ENCODE data around the gene CNOT4. TPM values are rescaled to one million over a fixed set of nuclear protein-coding genes. Genes with fewer than 3 reads are reported as not detected.
A peak's percentile ranks its signal among the peaks of the same experiment; 100 is the strongest.

The CNOT4 gene
- total RNA-seq, 1 experiment from 2014 or later: 22.0 TPM

DNA sequence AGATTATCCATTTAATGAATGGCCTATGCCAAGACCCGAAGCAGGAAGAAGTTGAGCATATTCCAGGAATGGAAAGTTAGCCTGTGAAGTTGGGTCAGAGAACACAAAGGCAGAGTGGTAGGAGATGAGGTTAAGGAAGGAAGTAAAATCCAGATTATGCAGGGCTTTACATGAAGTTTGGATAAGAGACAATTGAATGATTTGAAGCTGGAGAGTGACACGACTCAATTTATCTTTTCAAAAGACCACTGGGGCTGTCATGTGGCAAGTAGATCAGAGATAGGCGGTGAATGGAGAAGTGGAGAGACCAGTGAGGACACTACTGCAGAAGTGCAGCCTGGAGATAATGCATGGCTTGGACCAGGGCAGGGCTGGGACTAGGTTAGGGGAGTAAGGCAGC lies 7.2 kb upstream of the CNOT4 start:
- Mint-ChIP-seq H3K27me3 (ENCODE audit: insufficient read depth, unreplicated experiment) (no peaks in the 10 kb centered on the region), H3K4me3 (ENCODE audit: unreplicated experiment) (no peak overlapping the region), H3K36me3 (ENCODE audit: insufficient read depth, unreplicated experiment) (no peaks in the 10 kb centered on the region), H3K9me3 (ENCODE audit: unreplicated experiment) (no peaks in the 10 kb centered on the region), H3K4me1 (ENCODE audit: low read depth, unreplicated experiment) (peaks cover 5% of the 10 kb centered on the region), H3K27ac (ENCODE audit: unreplicated experiment) (no peak overlapping the region)
- DNase-seq: no peak
- Histone ChIP-seq H3K27me3 (replicated peaks; ENCODE audit: control insufficient read depth, insufficient read depth, low read length) (no peaks in the 10 kb centered on the region), H3K36me3 (ENCODE audit: control insufficient read depth, insufficient read depth, low read length) (no peaks in the 10 kb centered on the region), H3K9me3 (no peaks in the 10 kb centered on the region), H3K4me1 (peaks cover 22% of the 10 kb centered on the region), H3K4me3 (ENCODE audit: low read depth, low read length) (no peak overlapping the region)
- TF ChIP-seq, protein P1, sequence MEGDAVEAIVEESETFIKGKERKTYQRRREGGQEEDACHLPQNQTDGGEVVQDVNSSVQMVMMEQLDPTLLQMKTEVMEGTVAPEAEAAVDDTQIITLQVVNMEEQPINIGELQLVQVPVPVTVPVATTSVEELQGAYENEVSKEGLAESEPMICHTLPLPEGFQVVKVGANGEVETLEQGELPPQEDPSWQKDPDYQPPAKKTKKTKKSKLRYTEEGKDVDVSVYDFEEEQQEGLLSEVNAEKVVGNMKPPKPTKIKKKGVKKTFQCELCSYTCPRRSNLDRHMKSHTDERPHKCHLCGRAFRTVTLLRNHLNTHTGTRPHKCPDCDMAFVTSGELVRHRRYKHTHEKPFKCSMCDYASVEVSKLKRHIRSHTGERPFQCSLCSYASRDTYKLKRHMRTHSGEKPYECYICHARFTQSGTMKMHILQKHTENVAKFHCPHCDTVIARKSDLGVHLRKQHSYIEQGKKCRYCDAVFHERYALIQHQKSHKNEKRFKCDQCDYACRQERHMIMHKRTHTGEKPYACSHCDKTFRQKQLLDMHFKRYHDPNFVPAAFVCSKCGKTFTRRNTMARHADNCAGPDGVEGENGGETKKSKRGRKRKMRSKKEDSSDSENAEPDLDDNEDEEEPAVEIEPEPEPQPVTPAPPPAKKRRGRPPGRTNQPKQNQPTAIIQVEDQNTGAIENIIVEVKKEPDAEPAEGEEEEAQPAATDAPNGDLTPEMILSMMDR (IDR thresholded peaks at IDR 0.05; ENCODE audit: insufficient read depth in 1 of 2, low read depth in 1 of 2, low read length in 1 of 2, severe bottlenecking in 1 of 2, unreplicated experiment in 1 of 2): no peak
- BruUV-seq (replicated peaks): no TSS peak
- ChIA-PET CTCF (no interaction called here), POLR2A (no interaction called here)
- intact Hi-C loops (cut with micrococcal nuclease; ENCODE audit: unreplicated experiment): no loop called here

- Mint-ChIP-seq H3K4me3 (ENCODE audit: unreplicated experiment) (no peak overlapping the region), H3K4me1 (ENCODE audit: low read depth, unreplicated experiment) (no peaks in the 10 kb centered on the region), H3K9me3 (ENCODE audit: unreplicated experiment) (no peaks in the 10 kb centered on the region), H3K27ac (ENCODE audit: unreplicated experiment) (no peak overlapping the region), H3K27me3 (ENCODE audit: insufficient read depth, unreplicated experiment) (no peaks in the 10 kb centered on the region), H3K36me3 (ENCODE audit: insufficient read depth, unreplicated experiment) (no peaks in the 10 kb centered on the region)
- Histone ChIP-seq H3K36me3 (ENCODE audit: control insufficient read depth, insufficient read depth, low read length) (no peaks in the 10 kb centered on the region), H3K9me3 (no peaks in the 10 kb centered on the region), H3K4me3 (ENCODE audit: low read depth, low read length) (no peak overlapping the region), H3K27me3 (replicated peaks; ENCODE audit: control insufficient read depth, insufficient read depth, low read length) (no peaks in the 10 kb centered on the region), H3K4me1 (peaks cover 7% of the 10 kb centered on the region)
- intact Hi-C loops (cut with micrococcal nuclease; ENCODE audit: unreplicated experiment): loop anchor here (5.0 kb wide), 2 partner anchors 82 to 147 kb away; partner anchors contain the start of gene STMP1
- ChIA-PET POLR2A (no interaction called here), CTCF (no interaction called here)
- DNase-seq: no peak
- no TSS peak for BruUV-seq (replicated peaks)
- TF ChIP-seq, protein P1 (IDR thresholded peaks at IDR 0.05; ENCODE audit: insufficient read depth in 1 of 2, low read depth in 1 of 2, low read length in 1 of 2, severe bottlenecking in 1 of 2, unreplicated experiment in 1 of 2): no peak
Observed at GRCh38 chr7:135514856-135515255, 5.0 kb upstream of the CNOT4 start.

- Mint-ChIP-seq H3K4me1 (ENCODE audit: low read depth, unreplicated experiment) (no peaks in the 10 kb centered on the region), H3K27ac (ENCODE audit: unreplicated experiment) (no peak overlapping the region), H3K36me3 (ENCODE audit: insufficient read depth, unreplicated experiment) (no peaks in the 10 kb centered on the region), H3K9me3 (ENCODE audit: unreplicated experiment) (no peaks in the 10 kb centered on the region), H3K27me3 (ENCODE audit: insufficient read depth, unreplicated experiment) (no peaks in the 10 kb centered on the region), H3K4me3 (ENCODE audit: unreplicated experiment) (no peak overlapping the region)
- BruUV-seq (replicated peaks): no TSS peak
- intact Hi-C loops (cut with micrococcal nuclease; ENCODE audit: unreplicated experiment): loop anchor here (1.0 to 5.0 kb wide), 4 partner anchors 46 to 150 kb away; partner anchors contain the start of gene STMP1
- peak; percentile 47 to 76 for DNase-seq
- CTCF ChIA-PET: no interaction called here
- H3K9me3 ChIP-seq: no peaks in the 10 kb centered on the region
- POLR2A ChIA-PET: no interaction called here
- TF ChIP-seq, protein P1 (IDR thresholded peaks at IDR 0.05; ENCODE audit: insufficient read depth in 1 of 2, low read depth in 1 of 2, low read length in 1 of 2, severe bottlenecking in 1 of 2, unreplicated experiment in 1 of 2): peak; percentile 51 to 54
- no peaks in the 10 kb centered on the region for H3K27me3 ChIP-seq (replicated peaks; ENCODE audit: control insufficient read depth, insufficient read depth, low read length)
- peaks cover 8% of the 10 kb centered on the region for H3K4me1 ChIP-seq
- H3K36me3 ChIP-seq (ENCODE audit: control insufficient read depth, insufficient read depth, low read length): no peaks in the 10 kb centered on the region
- H3K4me3 ChIP-seq (ENCODE audit: low read depth, low read length): no peak overlapping the region
Observed at GRCh38 chr7:135512135-135512887, 2.4 kb upstream of the CNOT4 start.
